Measurements from ENCODE around the gene PNPO. TPM values are rescaled to one million over a fixed set of nuclear protein-coding genes. Genes with fewer than 3 reads are reported as not detected.

Gene PNPO
- total RNA-seq, 2 experiments from 2014 or later, result 14.7 to 33.8 TPM

DNA sequence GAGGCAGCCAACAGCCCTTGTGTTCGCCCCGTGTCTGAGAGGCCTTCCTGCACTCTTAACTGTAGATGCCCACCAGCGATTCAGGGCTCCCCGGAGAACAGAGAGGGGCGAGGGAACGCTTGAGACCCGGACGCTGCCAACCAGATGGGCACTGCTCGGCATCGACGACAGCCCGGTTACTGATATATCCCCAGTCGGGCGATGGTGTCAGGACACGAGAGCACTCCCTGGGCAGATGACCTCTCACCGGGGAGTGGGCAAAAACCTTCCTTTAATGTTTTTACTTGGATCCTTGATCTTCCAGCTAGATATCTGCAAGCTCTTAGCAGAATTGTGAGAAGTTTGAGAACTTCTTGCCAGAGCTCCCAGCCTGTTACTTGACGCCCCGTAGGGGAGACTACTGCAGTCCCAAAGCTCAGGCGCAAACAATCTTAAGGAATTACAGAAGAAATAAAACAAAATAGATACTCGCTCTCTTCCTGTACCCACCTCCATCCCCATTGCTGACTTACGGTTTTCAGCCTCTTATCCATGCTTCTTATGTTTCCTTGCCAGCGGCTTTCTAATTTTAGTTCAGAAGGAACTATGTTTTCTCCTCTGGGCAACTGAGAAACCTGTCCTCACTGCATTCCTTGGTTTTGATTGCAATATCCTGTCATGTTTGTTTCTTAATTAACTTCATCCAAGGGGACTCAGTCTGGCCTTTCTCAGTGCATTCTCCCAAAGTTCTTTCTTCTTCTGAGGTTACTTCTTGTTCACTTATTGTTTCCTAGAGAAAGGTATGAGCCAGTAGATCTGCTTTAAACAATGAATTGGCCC, 44.5 kb upstream of the PNPO start:
- no peaks in the 10 kb centered on the region for H3K9me2 ChIP-seq (ENCODE audit: insufficient read depth, low read length)
- ChIA-PET CTCF (ENCODE audit: unreplicated experiment) (no interaction called here), POLR2A (no interaction called here)
- peaks cover 29% of the 10 kb centered on the region for H3K4me1 ChIP-seq (ENCODE audit: insufficient read depth, low read length, poor library complexity, severe bottlenecking)
- peaks cover 23% of the 10 kb centered on the region; the same call in 1 of the 2 replicates for H3K36me3 ChIP-seq (ENCODE audit: insufficient read depth, low read length)
- peak overlapping the region; percentile 49 for H2AFZ ChIP-seq (ENCODE audit: low read length)
- no TSS peak for BruUV-seq (replicated peaks)
- peak overlapping the region; percentile 89 for H3K4me3 ChIP-seq (ENCODE audit: low read depth, low read length, poor library complexity, severe bottlenecking)
- peaks cover 32% of the 10 kb centered on the region for H3K79me2 ChIP-seq (ENCODE audit: insufficient read depth, low read depth, low read length)
- H3K4me2 ChIP-seq (ENCODE audit: low read length), result peak overlapping the region; percentile 97
- intact Hi-C loops (cut with micrococcal nuclease; ENCODE audit: unreplicated experiment), result loop anchor here (1.0 to 5.0 kb wide), 3 partner anchors 44 to 120 kb away; partner anchors contain the start of gene PNPO
- no peaks in the 10 kb centered on the region for H3K9me3 ChIP-seq (ENCODE audit: low read length)
- DNase-seq (ENCODE audit: low spot score), result peak; percentile 6
- TF ChIP-seq EZH2phosphoT487 (IDR thresholded peaks at IDR 0.05; ENCODE audit: borderline replicate concordance, low read depth, low read length), result no peak
- TF ChIP-seq, protein P1, sequence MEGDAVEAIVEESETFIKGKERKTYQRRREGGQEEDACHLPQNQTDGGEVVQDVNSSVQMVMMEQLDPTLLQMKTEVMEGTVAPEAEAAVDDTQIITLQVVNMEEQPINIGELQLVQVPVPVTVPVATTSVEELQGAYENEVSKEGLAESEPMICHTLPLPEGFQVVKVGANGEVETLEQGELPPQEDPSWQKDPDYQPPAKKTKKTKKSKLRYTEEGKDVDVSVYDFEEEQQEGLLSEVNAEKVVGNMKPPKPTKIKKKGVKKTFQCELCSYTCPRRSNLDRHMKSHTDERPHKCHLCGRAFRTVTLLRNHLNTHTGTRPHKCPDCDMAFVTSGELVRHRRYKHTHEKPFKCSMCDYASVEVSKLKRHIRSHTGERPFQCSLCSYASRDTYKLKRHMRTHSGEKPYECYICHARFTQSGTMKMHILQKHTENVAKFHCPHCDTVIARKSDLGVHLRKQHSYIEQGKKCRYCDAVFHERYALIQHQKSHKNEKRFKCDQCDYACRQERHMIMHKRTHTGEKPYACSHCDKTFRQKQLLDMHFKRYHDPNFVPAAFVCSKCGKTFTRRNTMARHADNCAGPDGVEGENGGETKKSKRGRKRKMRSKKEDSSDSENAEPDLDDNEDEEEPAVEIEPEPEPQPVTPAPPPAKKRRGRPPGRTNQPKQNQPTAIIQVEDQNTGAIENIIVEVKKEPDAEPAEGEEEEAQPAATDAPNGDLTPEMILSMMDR (conservative IDR thresholded peaks at IDR 0.05; ENCODE audit: low read length), result no peak
- H3K27ac ChIP-seq (ENCODE audit: low read depth, low read length, poor library complexity, severe bottlenecking), result peak overlapping the region; percentile 55
- no peaks in the 10 kb centered on the region for H4K20me1 ChIP-seq (ENCODE audit: insufficient read depth, low read length)

DNA sequence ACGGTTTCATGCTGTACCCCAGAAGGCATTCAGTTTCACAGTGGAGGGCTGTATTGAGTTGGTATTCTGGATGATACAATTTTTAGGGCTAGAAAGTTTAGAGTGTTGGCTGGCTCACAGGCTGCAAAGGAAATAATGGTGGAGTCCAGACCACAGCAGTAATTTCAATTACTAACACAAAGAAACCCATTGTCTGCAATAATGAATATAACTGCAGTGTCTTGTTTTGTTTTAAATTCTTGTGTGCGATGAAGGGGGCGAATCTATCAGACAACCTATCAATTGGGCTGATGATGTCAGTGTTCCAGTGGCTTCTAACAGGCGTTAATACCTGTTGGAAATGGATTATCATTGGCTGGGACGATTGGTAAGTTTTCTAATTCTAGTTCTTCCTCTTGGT, 43.8 kb upstream of the PNPO start:
- no peaks in the 10 kb centered on the region for H4K20me1 ChIP-seq (ENCODE audit: insufficient read depth, low read length)
- no peak for DNase-seq (ENCODE audit: low spot score)
- H3K79me2 ChIP-seq (ENCODE audit: insufficient read depth, low read depth, low read length), result peaks cover 32% of the 10 kb centered on the region
- BruUV-seq (replicated peaks), result TSS peak; percentile 70
- intact Hi-C loops (cut with micrococcal nuclease; ENCODE audit: unreplicated experiment), result loop anchor here (5.0 kb wide), 1 partner anchor 120 kb away; no protein-coding TSS in a partner anchor
- no peaks in the 10 kb centered on the region for H3K9me3 ChIP-seq (ENCODE audit: low read length)
- peaks cover 27% of the 10 kb centered on the region; the same call in 1 of the 2 replicates for H3K36me3 ChIP-seq (ENCODE audit: insufficient read depth, low read length)
- no peaks in the 10 kb centered on the region for H3K9me2 ChIP-seq (ENCODE audit: insufficient read depth, low read length)
- no peak overlapping the region for H3K27ac ChIP-seq (ENCODE audit: low read depth, low read length, poor library complexity, severe bottlenecking)
- TF ChIP-seq, protein P1 (conservative IDR thresholded peaks at IDR 0.05; ENCODE audit: low read length), result no peak
- TF ChIP-seq EZH2phosphoT487 (IDR thresholded peaks at IDR 0.05; ENCODE audit: borderline replicate concordance, low read depth, low read length), result no peak
- peak overlapping the region; percentile 97 for H3K4me2 ChIP-seq (ENCODE audit: low read length)
- peaks cover 29% of the 10 kb centered on the region for H3K4me1 ChIP-seq (ENCODE audit: insufficient read depth, low read length, poor library complexity, severe bottlenecking)
- no peak overlapping the region for H2AFZ ChIP-seq (ENCODE audit: low read length)
- ChIA-PET CTCF (ENCODE audit: unreplicated experiment) (no interaction called here), POLR2A (no interaction called here)
- peak overlapping the region; percentile 89 for H3K4me3 ChIP-seq (ENCODE audit: low read depth, low read length, poor library complexity, severe bottlenecking)

DNA sequence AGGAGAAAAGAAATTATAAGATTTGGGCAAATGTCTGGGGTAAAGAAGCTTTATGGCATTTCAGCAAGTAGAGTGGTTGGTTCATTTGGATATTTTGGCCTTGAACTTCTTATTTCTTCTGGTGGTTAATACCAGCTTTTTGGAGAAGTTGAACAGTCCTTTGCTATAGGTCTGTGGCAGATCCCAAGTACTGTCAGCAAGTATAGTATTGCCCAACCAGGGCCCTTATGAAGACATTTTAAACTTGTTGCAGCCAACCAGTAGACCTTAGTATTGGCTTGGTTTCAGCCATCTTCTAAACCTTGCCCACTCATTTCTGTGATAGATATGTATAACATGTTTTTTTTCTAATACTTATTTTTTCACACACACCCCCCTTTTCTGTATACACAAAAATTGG, 43.1 kb upstream of the PNPO start:
- Histone ChIP-seq H2AFZ (ENCODE audit: low read length) (no peak overlapping the region), H3K4me1 (ENCODE audit: insufficient read depth, low read length, poor library complexity, severe bottlenecking) (peaks cover 29% of the 10 kb centered on the region), H3K27ac (ENCODE audit: low read depth, low read length, poor library complexity, severe bottlenecking) (no peak overlapping the region), H3K4me3 (ENCODE audit: low read depth, low read length, poor library complexity, severe bottlenecking) (no peak overlapping the region), H3K79me2 (ENCODE audit: insufficient read depth, low read depth, low read length) (peaks cover 32% of the 10 kb centered on the region), H3K36me3 (ENCODE audit: insufficient read depth, low read length) (peaks cover 27% of the 10 kb centered on the region; the same call in 1 of the 2 replicates), H3K9me3 (ENCODE audit: low read length) (no peaks in the 10 kb centered on the region), H4K20me1 (ENCODE audit: insufficient read depth, low read length) (no peaks in the 10 kb centered on the region), H3K4me2 (ENCODE audit: low read length) (peak overlapping the region; percentile 97; the same call in 1 of the 2 replicates), H3K9me2 (ENCODE audit: insufficient read depth, low read length) (no peaks in the 10 kb centered on the region)
- POLR2A ChIA-PET, result interaction anchor here (0.5 kb wide), 1 partner anchor 157 kb away, joined by 3 read pairs; no protein-coding TSS in a partner anchor
- CTCF ChIA-PET (ENCODE audit: unreplicated experiment), result no interaction called here
- no peak for DNase-seq (ENCODE audit: low spot score)
- intact Hi-C loops (cut with micrococcal nuclease; ENCODE audit: unreplicated experiment), result loop anchor here (5.0 kb wide), 1 partner anchor 119 kb away; no protein-coding TSS in a partner anchor
- TF ChIP-seq, protein P1 (conservative IDR thresholded peaks at IDR 0.05; ENCODE audit: low read length), result no peak
- no peak for TF ChIP-seq EZH2phosphoT487 (IDR thresholded peaks at IDR 0.05; ENCODE audit: borderline replicate concordance, low read depth, low read length)
- no TSS peak for BruUV-seq (replicated peaks)

All from OCI-LY7 (cell line).